ENCODE measurements around the gene APBB2. TPM values are rescaled to one million over a fixed set of nuclear protein-coding genes. Genes with fewer than 3 reads are reported as not detected.

Gene APBB2
- total RNA-seq, 4 donors from 2014 or later, result 12.2 to 29.2 (median 20.1) TPM

GRCh38 chr4:41221850-41222645 lies 7.7 kb upstream of the APBB2 start:
- intact Hi-C loops (cut with DNase I), result no loop called here
- Histone ChIP-seq H3K4me1 (peaks cover 0 to 2% (median 0%) of the 10 kb centered on the region in 3 donors), H3K27me3 (peaks cover 0 to 7% (median 0%) of the 10 kb centered on the region in 4 donors), H3K9me3 (no peaks in the 10 kb centered on the region), H3K36me3 (no peaks in the 10 kb centered on the region), H3K4me3 (no peak overlapping the region), H3K27ac (no peak overlapping the region)
- 74 to 75% methylated on average over 4 of the region's 4 CpGs for WGBS, 2 donors
- TF ChIP-seq POLR2A (IDR thresholded peaks at IDR 0.05), result no peak
- DNase-seq, result no peak

- Histone ChIP-seq H3K27ac (no peak overlapping the region), H3K36me3 (no peaks in the 10 kb centered on the region), H3K9me3 (no peaks in the 10 kb centered on the region), H3K4me1 (peaks cover 0 to 25% (median 14%) of the 10 kb centered on the region in 3 donors), H3K4me3 (no peak overlapping the region), H3K27me3 (peaks cover 0 to 7% (median 0%) of the 10 kb centered on the region in 4 donors)
- intact Hi-C loops (cut with DNase I), result loop anchor here (5.0 kb wide), 1 partner anchor 292 kb away; no protein-coding TSS in a partner anchor
- no peak for DNase-seq
- 65 to 74% methylated on average over 3 of the region's 3 CpGs for WGBS, 2 donors
- TF ChIP-seq POLR2A (IDR thresholded peaks at IDR 0.05) (no peak), CTCF (IDR thresholded peaks at IDR 0.05) (no peak)
Observed at GRCh38 chr4:41219421-41219950, 5.1 kb upstream of the APBB2 start.

- intact Hi-C loops (cut with DNase I), result loop anchor here (5.0 kb wide), 1 partner anchor 291 kb away; no protein-coding TSS in a partner anchor
- H3K9me3 ChIP-seq, result no peaks in the 10 kb centered on the region
- H3K36me3 ChIP-seq, result no peaks in the 10 kb centered on the region
- H3K4me1 ChIP-seq, result peaks cover 0 to 28% (median 14%) of the 10 kb centered on the region in 3 donors
- no peak for DNase-seq
- no peak overlapping the region for H3K4me3 ChIP-seq
- WGBS, 2 donors, result 93% methylated on average over 3 of the region's 3 CpGs
- no peak overlapping the region for H3K27ac ChIP-seq
- TF ChIP-seq CTCF (IDR thresholded peaks at IDR 0.05) (no peak), POLR2A (IDR thresholded peaks at IDR 0.05) (no peak)
- H3K27me3 ChIP-seq, result peaks cover 0 to 10% (median 0%) of the 10 kb centered on the region in 4 donors
Observed at GRCh38 chr4:41218703-41219102, 4.4 kb upstream of the APBB2 start.

- no peak for TF ChIP-seq POLR2A (IDR thresholded peaks at IDR 0.05)
- no peak for TF ChIP-seq CTCF (IDR thresholded peaks at IDR 0.05)
- WGBS, 2 donors, result 68 to 83% methylated on average over 2 of the region's 2 CpGs
- Histone ChIP-seq H3K27me3 (peaks cover 0 to 13% (median 0%) of the 10 kb centered on the region in 4 donors), H3K36me3 (no peaks in the 10 kb centered on the region), H3K27ac (peak overlapping the region in 2 of 4 donors; percentile 94), H3K4me1 (peaks cover 0 to 41% (median 14%) of the 10 kb centered on the region in 3 donors), H3K9me3 (no peaks in the 10 kb centered on the region), H3K4me3 (no peak overlapping the region)
- intact Hi-C loops (cut with DNase I), result loop anchor here (5.0 kb wide), 1 partner anchor 290 kb away; no protein-coding TSS in a partner anchor
- no peak for DNase-seq
Observed at GRCh38 chr4:41217374-41217773, 3.0 kb upstream of the APBB2 start.

GRCh38 chr4:41217020-41217333 lies 2.6 kb upstream of the APBB2 start:
- DNase-seq, result no peak
- no peaks in the 10 kb centered on the region for H3K9me3 ChIP-seq
- WGBS, 2 donors, result 11 to 13% methylated on average over 2 of the region's 2 CpGs
- H3K36me3 ChIP-seq, result no peaks in the 10 kb centered on the region
- peak overlapping the region; percentile 91 to 94 (median 94) for H3K27ac ChIP-seq
- H3K4me3 ChIP-seq, result peak overlapping the region; percentile 50 to 82 (median 68)
- intact Hi-C loops (cut with DNase I), result loop anchor here (5.0 kb wide), 1 partner anchor 290 kb away; no protein-coding TSS in a partner anchor
- H3K27me3 ChIP-seq, result peaks cover 0 to 13% (median 0%) of the 10 kb centered on the region in 4 donors
- peaks cover 0 to 45% (median 14%) of the 10 kb centered on the region in 3 donors for H3K4me1 ChIP-seq
- TF ChIP-seq POLR2A (IDR thresholded peaks at IDR 0.05) (no peak), CTCF (IDR thresholded peaks at IDR 0.05) (no peak)
